Measurements from ENCODE around the gene TOP1.
"Not testable (repeated sequence)": the region's sequence is repeated elsewhere in the genome, so short reads cannot be mapped to it uniquely, and the experiment has no call there.

The TOP1 gene

GRCh38 chr20:41116282-41116956, 87.8 kb downstream of the TOP1 start:
- no peak for DNase-seq (ENCODE audit: low read depth)
- no peak for TF ChIP-seq CTCF (IDR thresholded peaks at IDR 0.05; ENCODE audit: control insufficient read depth, extremely low read depth, insufficient read depth)
- H3K4me3 ChIP-seq (ENCODE audit: low read depth, low read length), result no peak overlapping the region

- H3K4me3 ChIP-seq (ENCODE audit: low read depth, low read length); DNase-seq (ENCODE audit: low read depth): not testable (repeated sequence)
Measured at GRCh38 chr20:41118159-41118558, 89.5 kb downstream of the TOP1 start.

GRCh38 chr20:41118632-41119031, 90.0 kb downstream of the TOP1 start:
- no peak overlapping the region for H3K4me3 ChIP-seq (ENCODE audit: low read depth, low read length)
- DNase-seq (ENCODE audit: low read depth), result no peak
- TF ChIP-seq CTCF (IDR thresholded peaks at IDR 0.05; ENCODE audit: control insufficient read depth, extremely low read depth, insufficient read depth), result no peak

GRCh38 chr20:41119614-41120561, 91.3 kb downstream of the TOP1 start:
- no peak for DNase-seq (ENCODE audit: low read depth)
- H3K4me3 ChIP-seq (ENCODE audit: low read depth, low read length), result no peak overlapping the region
- TF ChIP-seq CTCF (IDR thresholded peaks at IDR 0.05; ENCODE audit: control insufficient read depth, extremely low read depth, insufficient read depth), result no peak

- DNase-seq (ENCODE audit: low read depth), result no peak
- TF ChIP-seq CTCF (IDR thresholded peaks at IDR 0.05; ENCODE audit: control insufficient read depth, extremely low read depth, insufficient read depth), result no peak
- no peak overlapping the region for H3K4me3 ChIP-seq (ENCODE audit: low read depth, low read length)
Measured at GRCh38 chr20:41121399-41121798, 92.8 kb downstream of the TOP1 start.

GRCh38 chr20:41123631-41124030, 95.0 kb downstream of the TOP1 start:
- no peak for TF ChIP-seq CTCF (IDR thresholded peaks at IDR 0.05; ENCODE audit: control insufficient read depth, extremely low read depth, insufficient read depth)
- H3K4me3 ChIP-seq (ENCODE audit: low read depth, low read length), result no peak overlapping the region
- DNase-seq (ENCODE audit: low read depth), result no peak

- no peak overlapping the region for H3K4me3 ChIP-seq (ENCODE audit: low read depth, low read length)
- DNase-seq (ENCODE audit: low read depth), result no peak
- TF ChIP-seq CTCF (IDR thresholded peaks at IDR 0.05; ENCODE audit: control insufficient read depth, extremely low read depth, insufficient read depth), result no peak
Measured at GRCh38 chr20:41124451-41125094, 96.0 kb downstream of the TOP1 start.
